HepG2 (cell line): ENCODE results near the gene MED10. TPM values are rescaled to one million over a fixed set of nuclear protein-coding genes. Genes with fewer than 3 reads are reported as not detected.

Source experiments
- MXD4 ChIP-seq: IDR thresholded peaks from 2 replicates; pipeline ENCODE4 v1.6.1; 2016; ENCODE audit warnings: mild to moderate bottlenecking, missing biosample characterization, missing genetic modification reagents
- RELA ChIP-seq: sonication (generic); formaldehyde crosslinking; IDR thresholded peaks from 2 replicates; pipeline ENCODE4 v1.4.0; 2020; ENCODE audit warnings: missing genetic modification reagents
- TSC22D2 ChIP-seq: sonication (generic); formaldehyde crosslinking; IDR thresholded peaks from 2 replicates; pipeline ENCODE4 v1.5.1; 2020; ENCODE audit warnings: missing genetic modification reagents, mild to moderate bottlenecking, borderline replicate concordance
- ZKSCAN8 ChIP-seq: IDR thresholded peaks from 2 replicates; pipeline ENCODE4 v1.6.1; 2016; ENCODE audit warnings: borderline replicate concordance, missing genetic modification reagents, missing compliant biosample characterization
- polyA plus RNA-seq, 8 experiments: library from polyadenylated mRNA; depleted of rRNA in 3 of 8; stranded (reverse) in 7 of 8; unstranded in 1 of 8; fragments of >200 nt; fragmentation: Illumina TruSeq in 4 of 8; extraction: Trizol in 4 of 8; gene quantifications; 2 replicates each; pipeline versions ENCODE4 v1.2.1 to v1.2.3, GENCODE V29; 2011 to 2016; ENCODE audit warnings: low read depth in 4 of 8, missing spikeins in 1 of 8, mixed read lengths in 1 of 8; ENCODE audit not compliant: insufficient read depth in 1 of 8
- total RNA-seq, 5 experiments: library from RNA; depleted of rRNA; stranded (reverse); fragments of >200 nt; fragmentation: Illumina TruSeq; extraction: Trizol; gene quantifications; 2 replicates each; pipeline ENCODE4 v1.2.3, GENCODE V29; 2016; ENCODE audit warnings: low read depth in 1 of 5
- TF ChIP-seq, protein P1 (sequence below): sonication (generic); formaldehyde crosslinking; IDR thresholded peaks from 2 replicates; pipeline ENCODE4 v1.5.1; 2020; ENCODE audit warnings: mild to moderate bottlenecking, missing genetic modification reagents, moderate library complexity
- TF ChIP-seq, protein P2 (sequence below): sonication (generic); formaldehyde crosslinking; IDR thresholded peaks from 2 replicates; pipeline ENCODE4 v1.9.0; 2021; ENCODE audit warnings: mild to moderate bottlenecking, missing genetic modification reagents

MED10 gene
- total and polyA plus RNA-seq, 2 of the 13 experiments (the other 11 are each of a cell fraction or from before 2014, with no cell fraction given): 11.2 to 23.7 TPM

DNA sequence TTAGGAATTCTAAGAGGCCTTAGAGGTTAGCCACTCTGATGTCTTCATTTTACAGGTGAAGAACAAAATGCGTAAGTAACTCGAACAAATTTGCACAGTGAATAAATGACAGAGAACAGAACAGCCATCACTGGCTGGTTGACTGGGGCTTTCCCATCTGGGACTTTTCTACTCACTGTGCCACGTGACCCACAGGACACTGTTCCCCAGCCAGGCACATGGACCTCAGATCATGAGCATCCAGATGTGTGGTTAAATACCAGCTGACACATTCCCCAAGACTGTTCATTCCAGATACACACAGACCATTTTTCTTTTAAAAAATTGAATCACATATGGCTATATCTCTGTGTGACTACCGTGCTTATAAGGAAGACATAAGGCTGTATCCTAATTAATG lies 25.8 kb upstream of the MED10 start (continued):
- TF ChIP-seq, protein P1, sequence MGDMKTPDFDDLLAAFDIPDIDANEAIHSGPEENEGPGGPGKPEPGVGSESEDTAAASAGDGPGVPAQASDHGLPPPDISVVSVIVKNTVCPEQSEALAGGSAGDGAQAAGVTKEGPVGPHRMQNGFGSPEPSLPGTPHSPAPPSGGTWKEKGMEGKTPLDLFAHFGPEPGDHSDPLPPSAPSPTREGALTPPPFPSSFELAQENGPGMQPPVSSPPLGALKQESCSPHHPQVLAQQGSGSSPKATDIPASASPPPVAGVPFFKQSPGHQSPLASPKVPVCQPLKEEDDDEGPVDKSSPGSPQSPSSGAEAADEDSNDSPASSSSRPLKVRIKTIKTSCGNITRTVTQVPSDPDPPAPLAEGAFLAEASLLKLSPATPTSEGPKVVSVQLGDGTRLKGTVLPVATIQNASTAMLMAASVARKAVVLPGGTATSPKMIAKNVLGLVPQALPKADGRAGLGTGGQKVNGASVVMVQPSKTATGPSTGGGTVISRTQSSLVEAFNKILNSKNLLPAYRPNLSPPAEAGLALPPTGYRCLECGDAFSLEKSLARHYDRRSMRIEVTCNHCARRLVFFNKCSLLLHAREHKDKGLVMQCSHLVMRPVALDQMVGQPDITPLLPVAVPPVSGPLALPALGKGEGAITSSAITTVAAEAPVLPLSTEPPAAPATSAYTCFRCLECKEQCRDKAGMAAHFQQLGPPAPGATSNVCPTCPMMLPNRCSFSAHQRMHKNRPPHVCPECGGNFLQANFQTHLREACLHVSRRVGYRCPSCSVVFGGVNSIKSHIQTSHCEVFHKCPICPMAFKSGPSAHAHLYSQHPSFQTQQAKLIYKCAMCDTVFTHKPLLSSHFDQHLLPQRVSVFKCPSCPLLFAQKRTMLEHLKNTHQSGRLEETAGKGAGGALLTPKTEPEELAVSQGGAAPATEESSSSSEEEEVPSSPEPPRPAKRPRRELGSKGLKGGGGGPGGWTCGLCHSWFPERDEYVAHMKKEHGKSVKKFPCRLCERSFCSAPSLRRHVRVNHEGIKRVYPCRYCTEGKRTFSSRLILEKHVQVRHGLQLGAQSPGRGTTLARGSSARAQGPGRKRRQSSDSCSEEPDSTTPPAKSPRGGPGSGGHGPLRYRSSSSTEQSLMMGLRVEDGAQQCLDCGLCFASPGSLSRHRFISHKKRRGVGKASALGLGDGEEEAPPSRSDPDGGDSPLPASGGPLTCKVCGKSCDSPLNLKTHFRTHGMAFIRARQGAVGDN (CRISPR knock-in tag): no peak
- TF ChIP-seq, protein P2, sequence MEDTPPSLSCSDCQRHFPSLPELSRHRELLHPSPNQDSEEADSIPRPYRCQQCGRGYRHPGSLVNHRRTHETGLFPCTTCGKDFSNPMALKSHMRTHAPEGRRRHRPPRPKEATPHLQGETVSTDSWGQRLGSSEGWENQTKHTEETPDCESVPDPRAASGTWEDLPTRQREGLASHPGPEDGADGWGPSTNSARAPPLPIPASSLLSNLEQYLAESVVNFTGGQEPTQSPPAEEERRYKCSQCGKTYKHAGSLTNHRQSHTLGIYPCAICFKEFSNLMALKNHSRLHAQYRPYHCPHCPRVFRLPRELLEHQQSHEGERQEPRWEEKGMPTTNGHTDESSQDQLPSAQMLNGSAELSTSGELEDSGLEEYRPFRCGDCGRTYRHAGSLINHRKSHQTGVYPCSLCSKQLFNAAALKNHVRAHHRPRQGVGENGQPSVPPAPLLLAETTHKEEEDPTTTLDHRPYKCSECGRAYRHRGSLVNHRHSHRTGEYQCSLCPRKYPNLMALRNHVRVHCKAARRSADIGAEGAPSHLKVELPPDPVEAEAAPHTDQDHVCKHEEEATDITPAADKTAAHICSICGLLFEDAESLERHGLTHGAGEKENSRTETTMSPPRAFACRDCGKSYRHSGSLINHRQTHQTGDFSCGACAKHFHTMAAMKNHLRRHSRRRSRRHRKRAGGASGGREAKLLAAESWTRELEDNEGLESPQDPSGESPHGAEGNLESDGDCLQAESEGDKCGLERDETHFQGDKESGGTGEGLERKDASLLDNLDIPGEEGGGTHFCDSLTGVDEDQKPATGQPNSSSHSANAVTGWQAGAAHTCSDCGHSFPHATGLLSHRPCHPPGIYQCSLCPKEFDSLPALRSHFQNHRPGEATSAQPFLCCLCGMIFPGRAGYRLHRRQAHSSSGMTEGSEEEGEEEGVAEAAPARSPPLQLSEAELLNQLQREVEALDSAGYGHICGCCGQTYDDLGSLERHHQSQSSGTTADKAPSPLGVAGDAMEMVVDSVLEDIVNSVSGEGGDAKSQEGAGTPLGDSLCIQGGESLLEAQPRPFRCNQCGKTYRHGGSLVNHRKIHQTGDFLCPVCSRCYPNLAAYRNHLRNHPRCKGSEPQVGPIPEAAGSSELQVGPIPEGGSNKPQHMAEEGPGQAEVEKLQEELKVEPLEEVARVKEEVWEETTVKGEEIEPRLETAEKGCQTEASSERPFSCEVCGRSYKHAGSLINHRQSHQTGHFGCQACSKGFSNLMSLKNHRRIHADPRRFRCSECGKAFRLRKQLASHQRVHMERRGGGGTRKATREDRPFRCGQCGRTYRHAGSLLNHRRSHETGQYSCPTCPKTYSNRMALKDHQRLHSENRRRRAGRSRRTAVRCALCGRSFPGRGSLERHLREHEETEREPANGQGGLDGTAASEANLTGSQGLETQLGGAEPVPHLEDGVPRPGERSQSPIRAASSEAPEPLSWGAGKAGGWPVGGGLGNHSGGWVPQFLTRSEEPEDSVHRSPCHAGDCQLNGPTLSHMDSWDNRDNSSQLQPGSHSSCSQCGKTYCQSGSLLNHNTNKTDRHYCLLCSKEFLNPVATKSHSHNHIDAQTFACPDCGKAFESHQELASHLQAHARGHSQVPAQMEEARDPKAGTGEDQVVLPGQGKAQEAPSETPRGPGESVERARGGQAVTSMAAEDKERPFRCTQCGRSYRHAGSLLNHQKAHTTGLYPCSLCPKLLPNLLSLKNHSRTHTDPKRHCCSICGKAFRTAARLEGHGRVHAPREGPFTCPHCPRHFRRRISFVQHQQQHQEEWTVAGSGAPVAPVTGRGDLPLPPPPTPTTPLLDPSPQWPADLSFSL (CRISPR knock-in tag): no peak
- no peak for TF ChIP-seq RELA (CRISPR knock-in tag)
- no peak for TF ChIP-seq ZKSCAN8
- no peak for TF ChIP-seq MXD4 (CRISPR knock-in tag)
- TF ChIP-seq TSC22D2 (CRISPR knock-in tag): no peak
